ENCODE measurements around the gene F8.
"Not testable (repeated sequence)": the region's sequence is repeated elsewhere in the genome, so short reads cannot be mapped to it uniquely, and the experiment has no call there.

DNA sequence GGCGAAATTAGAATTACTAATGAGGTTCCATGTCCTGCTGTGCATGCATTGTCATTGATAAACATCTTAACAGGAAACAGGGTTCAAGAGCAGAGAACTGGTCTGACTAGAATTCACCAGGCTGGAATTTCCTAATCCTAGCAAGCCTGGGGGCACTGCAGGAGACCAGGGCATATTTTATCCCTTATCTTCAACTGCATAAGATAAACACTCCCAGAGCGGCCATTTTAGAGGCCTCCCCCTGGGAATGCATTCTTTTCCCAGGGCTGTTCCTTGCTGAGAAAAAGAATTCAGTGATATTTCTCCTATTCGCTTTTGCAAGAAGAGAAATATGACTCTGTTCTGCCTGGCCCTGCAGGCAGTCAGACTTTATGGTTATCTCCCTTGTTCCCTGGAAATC is 66.7 kb downstream of the F8 start:
- not testable (repeated sequence) for TF ChIP-seq ZNF324 (tag by site-specific recombination; IDR thresholded peaks at IDR 0.05); GLI2 (tag by site-specific recombination; IDR thresholded peaks at IDR 0.05; ENCODE audit: borderline replicate concordance, low read depth); ZIC2 (tag by site-specific recombination; IDR thresholded peaks at IDR 0.05); ZSCAN30 (tag by site-specific recombination; IDR thresholded peaks at IDR 0.05); ZNF16 (tag by site-specific recombination; IDR thresholded peaks at IDR 0.05; ENCODE audit: low read depth); ZNF354C (tag by site-specific recombination; IDR thresholded peaks at IDR 0.05; ENCODE audit: borderline replicate concordance, low read depth); ZNF777 (tag by site-specific recombination; IDR thresholded peaks at IDR 0.05; ENCODE audit: borderline replicate concordance)
- TF ChIP-seq, protein P1, sequence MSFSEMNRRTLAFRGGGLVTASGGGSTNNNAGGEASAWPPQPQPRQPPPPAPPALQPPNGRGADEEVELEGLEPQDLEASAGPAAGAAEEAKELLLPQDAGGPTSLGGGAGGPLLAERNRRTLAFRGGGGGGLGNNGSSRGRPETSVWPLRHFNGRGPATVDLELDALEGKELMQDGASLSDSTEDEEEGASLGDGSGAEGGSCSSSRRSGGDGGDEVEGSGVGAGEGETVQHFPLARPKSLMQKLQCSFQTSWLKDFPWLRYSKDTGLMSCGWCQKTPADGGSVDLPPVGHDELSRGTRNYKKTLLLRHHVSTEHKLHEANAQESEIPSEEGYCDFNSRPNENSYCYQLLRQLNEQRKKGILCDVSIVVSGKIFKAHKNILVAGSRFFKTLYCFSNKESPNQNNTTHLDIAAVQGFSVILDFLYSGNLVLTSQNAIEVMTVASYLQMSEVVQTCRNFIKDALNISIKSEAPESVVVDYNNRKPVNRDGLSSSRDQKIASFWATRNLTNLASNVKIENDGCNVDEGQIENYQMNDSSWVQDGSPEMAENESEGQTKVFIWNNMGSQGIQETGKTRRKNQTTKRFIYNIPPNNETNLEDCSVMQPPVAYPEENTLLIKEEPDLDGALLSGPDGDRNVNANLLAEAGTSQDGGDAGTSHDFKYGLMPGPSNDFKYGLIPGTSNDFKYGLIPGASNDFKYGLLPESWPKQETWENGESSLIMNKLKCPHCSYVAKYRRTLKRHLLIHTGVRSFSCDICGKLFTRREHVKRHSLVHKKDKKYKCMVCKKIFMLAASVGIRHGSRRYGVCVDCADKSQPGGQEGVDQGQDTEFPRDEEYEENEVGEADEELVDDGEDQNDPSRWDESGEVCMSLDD (tag by site-specific recombination; IDR thresholded peaks at IDR 0.05), result not testable (repeated sequence)
- TF ChIP-seq, protein P2, sequence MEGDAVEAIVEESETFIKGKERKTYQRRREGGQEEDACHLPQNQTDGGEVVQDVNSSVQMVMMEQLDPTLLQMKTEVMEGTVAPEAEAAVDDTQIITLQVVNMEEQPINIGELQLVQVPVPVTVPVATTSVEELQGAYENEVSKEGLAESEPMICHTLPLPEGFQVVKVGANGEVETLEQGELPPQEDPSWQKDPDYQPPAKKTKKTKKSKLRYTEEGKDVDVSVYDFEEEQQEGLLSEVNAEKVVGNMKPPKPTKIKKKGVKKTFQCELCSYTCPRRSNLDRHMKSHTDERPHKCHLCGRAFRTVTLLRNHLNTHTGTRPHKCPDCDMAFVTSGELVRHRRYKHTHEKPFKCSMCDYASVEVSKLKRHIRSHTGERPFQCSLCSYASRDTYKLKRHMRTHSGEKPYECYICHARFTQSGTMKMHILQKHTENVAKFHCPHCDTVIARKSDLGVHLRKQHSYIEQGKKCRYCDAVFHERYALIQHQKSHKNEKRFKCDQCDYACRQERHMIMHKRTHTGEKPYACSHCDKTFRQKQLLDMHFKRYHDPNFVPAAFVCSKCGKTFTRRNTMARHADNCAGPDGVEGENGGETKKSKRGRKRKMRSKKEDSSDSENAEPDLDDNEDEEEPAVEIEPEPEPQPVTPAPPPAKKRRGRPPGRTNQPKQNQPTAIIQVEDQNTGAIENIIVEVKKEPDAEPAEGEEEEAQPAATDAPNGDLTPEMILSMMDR (tag by site-specific recombination; IDR thresholded peaks at IDR 0.05), result not testable (repeated sequence)
- TF ChIP-seq, protein P3, sequence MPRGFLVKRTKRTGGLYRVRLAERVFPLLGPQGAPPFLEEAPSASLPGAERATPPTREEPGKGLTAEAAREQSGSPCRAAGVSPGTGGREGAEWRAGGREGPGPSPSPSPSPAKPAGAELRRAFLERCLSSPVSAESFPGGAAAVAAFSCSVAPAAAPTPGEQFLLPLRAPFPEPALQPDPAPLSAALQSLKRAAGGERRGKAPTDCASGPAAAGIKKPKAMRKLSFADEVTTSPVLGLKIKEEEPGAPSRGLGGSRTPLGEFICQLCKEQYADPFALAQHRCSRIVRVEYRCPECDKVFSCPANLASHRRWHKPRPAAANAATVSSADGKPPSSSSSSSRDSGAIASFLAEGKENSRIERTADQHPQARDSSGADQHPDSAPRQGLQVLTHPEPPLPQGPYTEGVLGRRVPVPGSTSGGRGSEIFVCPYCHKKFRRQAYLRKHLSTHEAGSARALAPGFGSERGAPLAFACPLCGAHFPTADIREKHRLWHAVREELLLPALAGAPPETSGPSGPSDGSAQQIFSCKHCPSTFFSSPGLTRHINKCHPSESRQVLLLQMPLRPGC (tag by site-specific recombination; IDR thresholded peaks at IDR 0.05), result not testable (repeated sequence)
- TF ChIP-seq, protein P4, sequence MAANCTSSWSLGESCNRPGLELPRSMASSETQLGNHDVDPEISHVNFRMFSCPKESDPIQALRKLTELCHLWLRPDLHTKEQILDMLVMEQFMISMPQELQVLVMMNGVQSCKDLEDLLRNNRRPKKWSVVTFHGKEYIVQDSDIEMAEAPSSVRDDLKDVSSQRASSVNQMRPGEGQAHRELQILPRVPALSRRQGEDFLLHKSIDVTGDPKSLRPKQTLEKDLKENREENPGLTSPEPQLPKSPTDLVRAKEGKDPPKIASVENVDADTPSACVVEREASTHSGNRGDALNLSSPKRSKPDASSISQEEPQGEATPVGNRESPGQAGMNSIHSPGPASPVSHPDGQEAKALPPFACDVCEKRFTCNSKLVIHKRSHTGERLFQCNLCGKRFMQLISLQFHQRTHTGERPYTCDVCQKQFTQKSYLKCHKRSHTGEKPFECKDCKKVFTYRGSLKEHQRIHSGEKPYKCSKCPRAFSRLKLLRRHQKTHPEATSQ (tag by site-specific recombination; IDR thresholded peaks at IDR 0.05), result not testable (repeated sequence)
- TF ChIP-seq, protein P5, sequence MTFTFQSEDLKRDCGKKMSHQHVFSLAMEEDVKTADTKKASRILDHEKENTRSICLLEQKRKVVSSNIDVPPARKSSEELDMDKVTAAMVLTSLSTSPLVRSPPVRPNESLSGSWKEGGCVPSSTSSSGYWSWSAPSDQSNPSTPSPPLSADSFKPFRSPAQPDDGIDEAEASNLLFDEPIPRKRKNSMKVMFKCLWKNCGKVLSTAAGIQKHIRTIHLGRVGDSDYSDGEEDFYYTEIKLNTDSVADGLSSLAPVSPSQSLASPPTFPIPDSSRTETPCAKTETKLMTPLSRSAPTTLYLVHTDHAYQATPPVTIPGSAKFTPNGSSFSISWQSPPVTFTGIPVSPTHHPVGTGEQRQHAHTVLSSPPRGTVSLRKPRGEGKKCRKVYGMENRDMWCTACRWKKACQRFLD (tag by site-specific recombination; IDR thresholded peaks at IDR 0.05), result not testable (repeated sequence)
- TF ChIP-seq, protein P6, sequence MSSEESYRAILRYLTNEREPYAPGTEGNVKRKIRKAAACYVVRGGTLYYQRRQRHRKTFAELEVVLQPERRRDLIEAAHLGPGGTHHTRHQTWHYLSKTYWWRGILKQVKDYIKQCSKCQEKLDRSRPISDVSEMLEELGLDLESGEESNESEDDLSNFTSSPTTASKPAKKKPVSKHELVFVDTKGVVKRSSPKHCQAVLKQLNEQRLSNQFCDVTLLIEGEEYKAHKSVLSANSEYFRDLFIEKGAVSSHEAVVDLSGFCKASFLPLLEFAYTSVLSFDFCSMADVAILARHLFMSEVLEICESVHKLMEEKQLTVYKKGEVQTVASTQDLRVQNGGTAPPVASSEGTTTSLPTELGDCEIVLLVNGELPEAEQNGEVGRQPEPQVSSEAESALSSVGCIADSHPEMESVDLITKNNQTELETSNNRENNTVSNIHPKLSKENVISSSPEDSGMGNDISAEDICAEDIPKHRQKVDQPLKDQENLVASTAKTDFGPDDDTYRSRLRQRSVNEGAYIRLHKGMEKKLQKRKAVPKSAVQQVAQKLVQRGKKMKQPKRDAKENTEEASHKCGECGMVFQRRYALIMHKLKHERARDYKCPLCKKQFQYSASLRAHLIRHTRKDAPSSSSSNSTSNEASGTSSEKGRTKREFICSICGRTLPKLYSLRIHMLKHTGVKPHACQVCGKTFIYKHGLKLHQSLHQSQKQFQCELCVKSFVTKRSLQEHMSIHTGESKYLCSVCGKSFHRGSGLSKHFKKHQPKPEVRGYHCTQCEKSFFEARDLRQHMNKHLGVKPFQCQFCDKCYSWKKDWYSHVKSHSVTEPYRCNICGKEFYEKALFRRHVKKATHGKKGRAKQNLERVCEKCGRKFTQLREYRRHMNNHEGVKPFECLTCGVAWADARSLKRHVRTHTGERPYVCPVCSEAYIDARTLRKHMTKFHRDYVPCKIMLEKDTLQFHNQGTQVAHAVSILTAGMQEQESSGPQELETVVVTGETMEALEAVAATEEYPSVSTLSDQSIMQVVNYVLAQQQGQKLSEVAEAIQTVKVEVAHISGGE (tag by site-specific recombination; conservative IDR thresholded peaks at IDR 0.05; ENCODE audit: low read depth), result not testable (repeated sequence)

Data from HEK293 (cell line).